H9 (cell line): ENCODE results near the gene STMN1. TPM values are rescaled to one million over a fixed set of nuclear protein-coding genes. Genes with fewer than 3 reads are reported as not detected.

ENCODE experiments used
- DNase-seq: peaks from one replicate; pipeline ENCODE4 v3.0.0-alpha.2; 2017
- H2AFZ ChIP-seq: one replicate; pipeline ENCODE4 v1.6.1; 2013; ENCODE audit warnings: mild to moderate bottlenecking, low read length, control low read depth, moderate library complexity
- H2AK5ac ChIP-seq: 2 replicates; pipeline ENCODE4 v1.6.1; 2013; ENCODE audit warnings: low read length, control low read depth, mixed read lengths; ENCODE audit not compliant: insufficient read length
- H2BK120ac ChIP-seq: one replicate; pipeline ENCODE4 v1.6.1; 2013; ENCODE audit warnings: low read depth, mild to moderate bottlenecking, low read length, control low read depth, inconsistent platforms; ENCODE audit not compliant: poor library complexity, severe bottlenecking
- H2BK12ac ChIP-seq: 2 replicates; pipeline ENCODE4 v1.6.1; 2013; ENCODE audit warnings: low read length, control low read depth, mixed read lengths, low read depth; ENCODE audit not compliant: insufficient read length
- H2BK15ac ChIP-seq: 2 replicates; pipeline ENCODE4 v1.6.1; 2013; ENCODE audit warnings: low read depth, low read length, control low read depth
- H2BK20ac ChIP-seq: one replicate; pipeline ENCODE4 v1.6.1; 2013; ENCODE audit warnings: low read depth, mild to moderate bottlenecking, low read length, control low read depth, inconsistent platforms; ENCODE audit not compliant: poor library complexity, severe bottlenecking
- H2BK5ac ChIP-seq: 2 replicates; pipeline ENCODE4 v1.6.1; 2013; ENCODE audit warnings: low read length, control low read depth, mixed read lengths; ENCODE audit not compliant: insufficient read length
- H3K14ac ChIP-seq: 2 replicates; pipeline ENCODE4 v1.6.1; 2013; ENCODE audit warnings: low read length, control low read depth; ENCODE audit not compliant: insufficient read depth
- H3K18ac ChIP-seq: 2 replicates; pipeline ENCODE4 v1.6.1; 2013; ENCODE audit warnings: low read depth, mild to moderate bottlenecking, mixed read lengths, low read length, control low read depth; ENCODE audit not compliant: insufficient read length
- H3K23ac ChIP-seq: 2 replicates; pipeline ENCODE4 v1.6.1; 2013; ENCODE audit warnings: low read length, control low read depth, mixed read lengths, low read depth; ENCODE audit not compliant: insufficient read length
- H3K23me2 ChIP-seq: 2 replicates; pipeline ENCODE4 v1.6.1; 2013; ENCODE audit warnings: low read depth, mild to moderate bottlenecking, mixed read lengths, low read length, control low read depth; ENCODE audit not compliant: insufficient read length, poor library complexity, severe bottlenecking
- H3K27ac ChIP-seq: 2 replicates; pipeline ENCODE4 v1.5.1; 2013; ENCODE audit warnings: low read length, control low read depth, mixed read lengths, low read depth; ENCODE audit not compliant: insufficient read length
- H3K27me3 ChIP-seq: 2 replicates; pipeline ENCODE4 v1.6.1; 2013; ENCODE audit warnings: low read length, control low read depth, inconsistent platforms; ENCODE audit not compliant: insufficient read depth
- H3K4ac ChIP-seq: 2 replicates; pipeline ENCODE4 v1.6.1; 2013; ENCODE audit warnings: low read depth, mild to moderate bottlenecking, control low read depth, inconsistent platforms, low read length, moderate library complexity
- H3K4me1 ChIP-seq: 2 replicates; pipeline ENCODE4 v1.6.1; 2013; ENCODE audit warnings: low read length, control low read depth, inconsistent platforms; ENCODE audit not compliant: insufficient read depth
- H3K4me2 ChIP-seq: 2 replicates; pipeline ENCODE4 v1.6.1; 2013; ENCODE audit warnings: low read length, control low read depth, mixed read lengths; ENCODE audit not compliant: insufficient read length, insufficient read depth
- H3K56ac ChIP-seq: 2 replicates; pipeline ENCODE4 v1.6.1; 2013; ENCODE audit warnings: low read depth, mild to moderate bottlenecking, mixed read lengths, low read length, control low read depth; ENCODE audit not compliant: insufficient read length
- H3K79me1 ChIP-seq: 2 replicates; pipeline ENCODE4 v1.6.1; 2013; ENCODE audit warnings: low read depth, mild to moderate bottlenecking, moderate library complexity, low read length, control low read depth, inconsistent platforms; ENCODE audit not compliant: insufficient read depth, poor library complexity, severe bottlenecking
- H3K79me2 ChIP-seq: 2 replicates; pipeline ENCODE4 v1.6.1; 2013; ENCODE audit warnings: low read length, control low read depth, inconsistent platforms; ENCODE audit not compliant: insufficient read depth
- H3K9ac ChIP-seq: 2 replicates; pipeline ENCODE4 v1.6.1; 2013; ENCODE audit warnings: low read length, control low read depth, mixed read lengths; ENCODE audit not compliant: insufficient read length; ENCODE audit errors: extremely low read depth
- H3K9me3 ChIP-seq: one replicate; pipeline ENCODE4 v1.6.1; 2013; ENCODE audit warnings: low read depth, low read length, inconsistent platforms; ENCODE audit not compliant: control insufficient read depth
- H3T11ph ChIP-seq: one replicate; pipeline ENCODE4 v1.6.1; 2013; ENCODE audit warnings: mild to moderate bottlenecking, low read length, control low read depth, inconsistent platforms
- H4K20me1 ChIP-seq: one replicate; pipeline ENCODE4 v1.6.1; 2013; ENCODE audit not compliant: control insufficient read depth, insufficient read length, insufficient read depth
- H4K5ac ChIP-seq: 2 replicates; pipeline ENCODE4 v1.6.1; 2013; ENCODE audit warnings: low read depth, mild to moderate bottlenecking, mixed read lengths, low read length, control low read depth; ENCODE audit not compliant: insufficient read length
- H4K8ac ChIP-seq: replicated peaks from 2 replicates; pipeline ENCODE4 v1.6.1; 2013; ENCODE audit warnings: low read length, control low read depth, mixed read lengths, low read depth; ENCODE audit not compliant: insufficient read length
- H4K91ac ChIP-seq: 2 replicates; pipeline ENCODE4 v1.6.1; 2013; ENCODE audit warnings: low read depth, mild to moderate bottlenecking, moderate library complexity, mixed read lengths, low read length, control low read depth; ENCODE audit not compliant: insufficient read length
- H3K27ac Mint-ChIP-seq, 3 experiments: 2 replicates in 2 of 3; 3 replicates in 1 of 3; pipeline ENCODE4 v1.8.0; 2020 to 2021; ENCODE audit warnings: mixed read lengths in 3 of 3, mild to moderate bottlenecking in 1 of 3, moderate library complexity in 1 of 3
- H3K27me3 Mint-ChIP-seq: 2 replicates; pipeline ENCODE4 v1.8.0; 2021; ENCODE audit warnings: low read depth, mild to moderate bottlenecking, moderate library complexity, mixed read lengths
- H3K36me3 Mint-ChIP-seq, 3 experiments: 2 replicates in 2 of 3; 3 replicates in 1 of 3; pipeline ENCODE4 v1.8.0; 2020 to 2021; ENCODE audit warnings: low read depth in 3 of 3, mixed read lengths in 3 of 3; ENCODE audit not compliant: insufficient read depth in 1 of 3
- H3K4me1 Mint-ChIP-seq, 2 experiments: 2 replicates each; pipeline ENCODE4 v1.8.0; 2020; ENCODE audit warnings: mixed read lengths in 2 of 2
- H3K4me3 Mint-ChIP-seq, 2 experiments: 2 replicates in 1 of 2; 3 replicates in 1 of 2; pipeline ENCODE4 v1.8.0; 2020 to 2021; ENCODE audit warnings: mild to moderate bottlenecking in 2 of 2, mixed read lengths in 2 of 2, moderate library complexity in 1 of 2
- H3K9me3 Mint-ChIP-seq, 2 experiments: 2 replicates in 1 of 2; 3 replicates in 1 of 2; pipeline ENCODE4 v1.8.0; 2020; ENCODE audit warnings: mild to moderate bottlenecking in 2 of 2, mixed read lengths in 2 of 2, moderate library complexity in 1 of 2
- CTCF ChIP-seq: fragments of 200-600 bp; sonication (generic); conservative IDR thresholded peaks from 3 replicates; pipeline ENCODE4 v1.8.0; 2021; ENCODE audit warnings: antibody characterized with exemption, mild to moderate bottlenecking
- WGBS: extraction: QIAGEN DNeasy Blood & Tissue Kit; methylation state at CpG from one replicate; pipeline ENCODE4 v1.1.7; 2013; ENCODE audit warnings: missing lambda C conversion rate, low lambda C conversion rate, mixed read lengths; ENCODE audit not compliant: insufficient read length; ENCODE audit errors: extremely low coverage; 5-methylcytosine and 5-hydroxymethylcytosine counted together
- total RNA-seq: library from RNA; stranded (reverse); gene quantifications from 2 replicates; pipeline ENCODE4 v1.2.1, GENCODE V29; 2021

STMN1 gene
- total RNA-seq, 1 experiment from 2014 or later: 500 TPM

GRCh38 chr1:25863486-25864262 is 42.5 kb downstream of the STMN1 start:
- WGBS: no CpG with 5 or more reads among the region's 25 CpGs
- no peak for DNase-seq
- Histone ChIP-seq H2BK12ac (no peak overlapping the region), H2BK20ac (no peak overlapping the region), H4K5ac (no peak overlapping the region), H4K91ac (no peak overlapping the region), H3K27me3 (no peaks in the 10 kb centered on the region), H4K8ac (no peak overlapping the region), H3K9me3 (no peaks in the 10 kb centered on the region), H3K4me1 (peaks cover 2% of the 10 kb centered on the region; the same call in 1 of the 2 replicates), H3K4ac (no peak overlapping the region), H3K14ac (no peak overlapping the region; the same call in 1 of the 2 replicates), H3K79me1 (no peaks in the 10 kb centered on the region), H2BK15ac (no peak overlapping the region), H3T11ph (no peak overlapping the region), H3K56ac (no peak overlapping the region), H2BK5ac (no peak overlapping the region), H2BK120ac (no peak overlapping the region), H3K23me2 (peaks cover 11% of the 10 kb centered on the region), H3K23ac (no peak overlapping the region), H3K18ac (no peak overlapping the region), H2AFZ (no peak overlapping the region), H2AK5ac (no peak overlapping the region), H3K27ac (no peak overlapping the region), H3K9ac (no peak overlapping the region), H4K20me1 (no peaks in the 10 kb centered on the region), H3K4me2 (no peak overlapping the region), H3K79me2 (peaks cover under 1% of the 10 kb centered on the region; the same call in 1 of the 2 replicates)
- Mint-ChIP-seq H3K4me3 (no peak overlapping the region), H3K27ac (peak overlapping the region in 1 of 3 experiments; percentile 25; a peak in 1 of 7 replicates), H3K4me1 (peaks cover 19 to 27% of the 10 kb centered on the region in 2 experiments), H3K9me3 (no peaks in the 10 kb centered on the region), H3K36me3 (peaks cover 0 to 13% (median 12%) of the 10 kb centered on the region in 3 experiments; a peak in 4 of 7 replicates), H3K27me3 (no peaks in the 10 kb centered on the region)
- TF ChIP-seq CTCF: 0 out of 3 replicates have a peak, but pooled peaks have one; percentile 14
